Activated CD4-positive, alpha-beta T cell treated with anti-CD3 and anti-CD28 coated beads, Interleukin-2, amount 50 U/mL, for 24 hours (primary cell): ENCODE data around the gene IFT81.
"Not testable (repeated sequence)": the region's sequence is repeated elsewhere in the genome, so short reads cannot be mapped to it uniquely, and the experiment has no call there.

Experiments
- DNase-seq, 2 donors: peaks; one replicate each; pipeline ENCODE4 v3.0.0-alpha.2; 2020; ENCODE audit warnings: low read depth in 1 of 2, low spot score in 1 of 2

Gene IFT81

DNA sequence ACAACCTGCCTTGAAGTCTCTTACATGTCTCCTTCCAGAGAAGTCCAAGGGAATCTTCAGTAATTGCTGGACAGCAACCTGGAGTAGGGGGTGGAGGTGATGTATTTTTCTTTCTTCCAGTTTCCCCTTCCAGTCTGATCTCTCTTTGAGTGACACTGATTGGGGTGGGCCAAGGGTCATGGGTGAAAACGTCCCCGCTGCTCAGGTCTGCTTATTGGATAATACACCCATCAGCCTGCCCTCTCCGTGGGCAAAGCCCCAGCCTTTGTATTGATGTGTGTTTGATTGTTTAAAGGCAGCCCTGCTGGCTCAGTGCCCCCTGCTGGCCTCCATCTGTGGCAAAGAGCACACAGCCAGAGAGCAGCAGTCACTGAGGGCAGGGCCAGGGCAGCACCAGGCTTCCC is 121.2 kb downstream of the IFT81 start:
- peak; percentile 9 to 15 for DNase-seq

DNA sequence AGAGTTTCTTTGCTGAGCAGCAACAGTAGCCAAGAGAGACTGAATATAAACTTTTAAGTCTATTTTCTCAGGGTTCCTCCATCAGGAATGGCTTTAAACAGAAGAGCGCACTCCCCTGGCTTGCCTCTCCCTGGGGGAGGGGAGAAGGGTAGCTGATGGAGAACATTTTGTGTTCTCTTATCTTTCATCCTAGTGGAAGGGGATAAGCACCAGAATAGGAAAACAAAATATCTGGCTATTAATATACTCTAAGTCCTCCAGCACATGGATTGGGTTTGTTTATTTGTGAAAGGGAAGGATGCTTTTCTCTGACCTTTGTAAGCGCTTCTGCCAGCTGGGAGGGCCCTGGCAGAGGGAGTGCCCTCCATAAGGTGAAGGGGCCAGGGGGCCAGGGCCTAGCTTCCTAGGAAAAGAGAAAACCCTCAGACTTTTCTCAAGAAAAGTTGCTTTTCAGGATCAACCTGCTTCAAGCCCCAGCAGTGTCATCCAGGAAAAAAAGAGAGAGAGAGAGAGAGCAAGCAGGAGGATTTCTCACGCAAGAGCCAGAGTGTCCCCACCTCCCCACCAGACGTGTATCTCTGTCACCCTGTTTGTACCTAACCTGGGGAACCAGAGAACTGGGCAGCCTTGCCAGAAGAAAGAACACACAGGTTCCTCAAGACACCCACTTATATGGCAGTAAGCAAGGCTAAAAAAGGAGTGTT is 122.6 kb downstream of the IFT81 start:
- no peak for DNase-seq

DNA sequence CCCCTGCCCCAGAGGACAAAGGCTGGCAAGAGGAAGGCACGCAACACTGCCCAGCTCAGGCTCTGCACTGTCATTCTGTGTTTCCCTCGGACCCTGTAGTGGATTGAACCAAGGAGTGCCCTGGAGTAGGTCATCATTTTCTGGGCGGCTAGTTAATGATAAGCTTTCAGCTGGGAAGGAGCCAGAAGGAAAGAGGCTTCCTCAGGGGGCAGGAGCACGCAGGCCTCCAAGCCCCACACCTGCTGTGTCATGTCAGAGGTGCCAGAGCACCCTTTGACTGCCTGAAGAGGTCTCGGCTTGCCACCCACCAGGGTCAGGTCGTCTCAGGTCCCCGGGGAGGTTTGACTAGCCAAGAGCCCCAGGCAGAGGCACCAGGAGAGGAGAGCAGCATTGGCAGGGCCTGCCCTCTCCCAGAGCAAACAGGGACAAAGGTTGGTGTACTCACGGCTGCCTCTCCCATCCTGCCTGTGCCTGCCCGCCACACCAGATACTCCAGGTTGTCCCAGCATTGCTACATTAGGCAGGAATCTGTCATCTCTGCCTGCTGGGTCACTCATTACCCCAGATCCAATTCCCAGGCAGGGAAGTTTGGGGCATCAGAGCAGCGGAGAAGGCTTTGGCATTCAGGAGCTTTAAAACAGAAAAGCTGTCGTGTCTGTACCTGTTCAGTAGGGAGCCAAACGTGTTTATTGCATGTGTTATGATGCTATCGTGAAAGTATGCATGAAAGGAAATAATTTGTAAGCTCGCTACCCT is 123.4 kb downstream of the IFT81 start:
- no peak for DNase-seq

DNA sequence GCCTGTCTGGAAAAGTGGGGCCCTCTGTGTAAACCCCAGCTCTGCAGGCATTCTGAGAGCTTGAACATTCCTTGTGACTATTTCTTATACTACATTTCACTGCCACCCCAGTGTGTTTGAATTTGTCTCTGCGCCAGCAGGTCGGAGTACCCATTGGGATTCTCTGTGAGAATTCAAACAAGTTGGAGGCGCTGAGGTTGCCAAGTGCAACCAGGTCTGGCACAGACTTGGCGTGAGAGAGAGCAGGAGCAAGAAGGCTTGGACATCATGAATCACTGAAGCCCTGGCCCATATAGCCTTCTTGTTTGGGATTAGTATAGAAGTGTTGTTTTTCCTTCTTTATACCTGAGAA is 123.9 kb downstream of the IFT81 start:
- no peak for DNase-seq

DNA sequence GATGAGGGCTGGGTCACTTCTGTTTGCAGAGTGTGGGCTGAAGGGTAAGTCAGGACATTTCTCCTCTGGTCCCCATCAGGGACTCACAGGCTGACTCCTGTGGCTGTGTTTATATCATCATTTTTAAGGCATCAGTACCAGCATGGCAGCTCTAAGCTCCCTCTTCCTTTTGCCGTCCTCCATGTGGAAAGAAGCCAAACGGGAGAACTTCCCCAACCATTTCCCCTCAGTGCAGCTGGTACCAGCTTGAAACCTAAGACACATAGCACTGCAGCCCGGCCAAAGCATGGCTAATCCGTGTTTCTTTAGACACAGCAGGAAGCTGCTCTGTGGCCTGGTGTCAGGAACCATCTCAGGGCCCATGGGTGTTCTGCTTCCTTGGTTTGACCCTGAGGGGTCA is 124.9 kb downstream of the IFT81 start:
- DNase-seq, result no peak

DNA sequence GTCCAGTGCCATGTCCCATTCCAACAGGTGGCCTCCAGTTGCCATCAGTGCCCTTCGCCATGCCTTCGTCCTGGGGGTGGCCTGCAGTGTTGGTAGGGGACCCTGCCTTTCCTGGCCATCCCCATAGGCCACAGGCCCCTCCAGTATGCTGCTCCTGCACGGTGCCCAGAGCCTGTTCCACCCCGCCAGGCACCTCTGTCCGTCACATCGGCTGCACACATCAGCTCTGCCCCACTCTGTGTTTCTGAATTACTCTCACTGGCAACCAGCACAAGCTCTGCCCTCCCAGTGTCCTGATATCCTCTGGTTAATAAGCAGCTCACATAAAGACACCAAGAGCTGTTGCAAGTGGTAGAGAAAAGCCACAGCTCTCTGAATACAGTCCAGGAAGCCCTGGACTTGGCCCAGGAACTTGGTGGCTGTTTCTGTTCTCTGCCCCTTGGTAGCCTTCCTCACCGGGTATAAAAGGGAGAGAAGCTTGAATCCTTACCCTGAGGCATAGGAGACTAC is 125.6 kb downstream of the IFT81 start:
- no peak for DNase-seq

DNA sequence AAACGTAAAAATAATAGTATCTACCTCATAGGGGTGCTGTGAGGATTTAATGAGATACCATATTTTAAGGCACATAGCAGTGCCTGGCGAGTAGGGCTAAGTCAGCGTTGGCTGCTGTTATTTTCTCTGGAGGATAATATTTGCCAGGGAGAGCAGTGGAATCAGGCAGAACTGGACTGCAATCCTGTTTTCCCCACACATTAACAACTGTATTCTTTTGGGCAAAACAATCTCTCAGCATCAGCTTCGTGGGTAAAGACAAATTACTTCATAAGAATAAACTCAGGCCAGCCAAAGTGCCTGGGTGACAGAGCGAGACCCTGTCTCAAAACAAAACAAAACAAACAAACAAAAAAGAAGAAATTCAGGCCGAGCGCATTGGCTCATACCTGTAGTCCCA is 127.2 kb downstream of the IFT81 start:
- DNase-seq, result no peak

DNA sequence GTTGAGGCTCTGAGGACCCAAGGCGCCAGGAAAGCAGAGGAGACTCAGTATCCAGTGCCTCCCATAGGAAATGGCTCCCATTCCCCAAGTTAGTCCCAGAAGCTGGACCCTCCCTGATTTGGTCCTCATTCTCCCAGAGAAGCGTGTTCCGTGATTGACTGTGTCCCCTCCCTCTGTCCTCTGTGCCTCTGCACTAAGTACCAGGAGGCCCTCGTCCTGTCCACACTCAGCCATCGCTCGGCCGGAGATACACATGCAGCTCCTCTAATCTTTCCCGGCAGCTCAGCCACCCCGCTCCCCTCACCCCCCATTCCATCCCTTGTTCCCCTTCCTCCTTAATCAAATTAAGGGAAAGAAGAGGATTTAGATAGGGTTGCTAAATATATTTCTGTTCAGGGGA is 128.6 kb downstream of the IFT81 start:
- DNase-seq, result no peak

DNA sequence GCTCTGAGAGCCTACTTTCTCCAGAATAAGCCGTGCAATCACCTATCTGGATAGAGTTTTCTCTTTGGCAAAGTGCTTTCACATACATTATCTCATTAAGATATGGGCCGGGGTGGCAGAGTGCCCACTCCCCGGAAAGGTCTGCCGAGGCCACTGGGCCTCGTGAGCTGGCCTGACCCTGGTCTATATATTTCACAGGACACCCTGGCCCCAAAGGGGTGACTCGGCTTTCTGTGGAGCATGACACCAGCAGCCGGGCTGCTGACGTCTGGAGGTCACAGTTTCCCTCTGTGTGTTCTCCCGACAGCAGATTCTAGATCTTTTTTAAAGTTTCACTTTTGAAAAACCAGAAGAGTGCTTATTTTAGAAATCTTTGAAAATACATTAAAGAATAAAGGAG is 129.0 kb downstream of the IFT81 start:
- no peak for DNase-seq

DNA sequence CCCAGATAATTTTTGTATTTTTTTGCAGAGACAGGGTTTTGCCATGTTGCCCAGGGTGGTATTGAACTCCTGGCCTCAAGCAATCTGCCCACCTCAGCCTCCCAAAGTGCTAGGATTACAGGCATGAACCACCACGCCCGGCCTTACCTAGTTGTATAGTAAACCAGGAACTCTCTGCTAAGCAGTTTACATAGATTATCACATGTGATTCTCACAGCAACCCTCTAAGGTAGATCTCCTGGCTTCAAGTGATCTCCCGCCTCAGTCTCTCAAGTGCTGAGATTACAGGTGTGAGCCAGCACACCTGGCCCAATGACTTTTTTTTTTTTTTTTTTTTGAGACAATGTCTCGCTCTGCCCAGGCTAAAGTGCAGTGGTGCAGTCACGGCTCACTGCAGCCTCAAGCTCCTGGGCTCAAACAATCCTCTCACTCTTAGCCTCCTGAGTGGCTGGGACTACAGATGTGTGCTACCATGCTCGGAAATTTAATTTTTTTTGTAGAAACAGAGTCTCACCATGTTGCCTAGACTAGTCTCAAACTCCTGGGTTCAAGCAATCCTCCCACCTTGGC is 130.9 kb downstream of the IFT81 start:
- DNase-seq, result no peak

DNA sequence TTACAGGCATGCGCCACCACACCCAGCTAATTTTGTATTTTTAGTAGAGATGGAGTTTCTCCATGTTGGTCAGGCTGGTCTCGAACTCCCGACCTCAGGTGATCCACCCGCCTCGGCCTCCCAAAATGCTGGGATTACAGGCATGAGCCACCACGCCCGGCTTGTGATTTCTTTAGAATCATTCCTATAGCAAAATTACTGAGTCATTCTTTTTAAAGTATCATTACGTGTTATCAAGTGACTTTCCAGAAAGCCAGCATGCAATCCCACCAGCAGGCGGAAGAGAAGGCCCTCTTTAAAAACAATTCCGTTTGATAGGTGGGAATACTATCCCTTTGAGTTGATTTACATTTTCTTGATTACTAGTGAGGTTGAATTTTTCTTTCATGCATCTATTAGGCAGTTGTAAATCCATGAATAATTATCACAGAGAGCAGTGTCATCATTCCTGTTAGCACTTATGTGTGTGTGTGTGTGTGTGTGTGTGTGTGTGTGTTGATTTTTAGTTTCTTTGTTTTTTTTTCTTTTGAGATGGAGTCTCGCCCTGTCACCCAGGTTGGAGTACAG is 131.8 kb downstream of the IFT81 start:
- not testable (repeated sequence) for DNase-seq

DNA sequence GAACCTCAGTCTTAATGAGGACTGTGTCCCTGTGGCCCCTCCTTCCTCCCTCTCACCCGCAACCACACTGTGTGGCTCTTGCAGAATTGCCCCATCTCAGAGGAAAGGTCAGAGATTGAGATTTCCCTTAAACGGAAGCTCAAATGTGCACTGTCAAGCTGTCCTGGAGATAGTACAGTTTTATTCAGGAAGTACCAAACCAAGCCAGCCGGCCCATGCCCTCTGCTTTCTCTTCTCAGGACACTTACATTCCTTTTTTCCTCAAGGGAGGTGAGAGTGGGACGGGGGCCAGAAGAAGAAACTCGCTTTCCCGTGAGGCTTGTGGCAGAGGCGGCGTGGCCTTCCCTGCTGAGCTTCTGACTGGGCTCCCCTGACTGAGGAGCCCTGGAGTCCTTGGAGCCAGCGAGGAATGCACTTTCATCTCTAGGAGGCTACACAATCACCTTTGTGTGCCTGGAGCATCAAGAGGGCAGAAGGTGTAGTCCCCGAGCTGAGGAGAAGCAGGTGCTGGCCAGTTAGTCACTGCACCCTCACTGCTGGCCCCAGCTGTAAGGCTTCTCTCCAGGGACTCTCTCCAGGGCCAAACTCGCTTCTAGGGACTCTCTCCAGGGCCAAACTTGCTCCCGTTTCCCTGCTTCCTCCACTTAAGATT is 132.7 kb downstream of the IFT81 start:
- no peak for DNase-seq

DNA sequence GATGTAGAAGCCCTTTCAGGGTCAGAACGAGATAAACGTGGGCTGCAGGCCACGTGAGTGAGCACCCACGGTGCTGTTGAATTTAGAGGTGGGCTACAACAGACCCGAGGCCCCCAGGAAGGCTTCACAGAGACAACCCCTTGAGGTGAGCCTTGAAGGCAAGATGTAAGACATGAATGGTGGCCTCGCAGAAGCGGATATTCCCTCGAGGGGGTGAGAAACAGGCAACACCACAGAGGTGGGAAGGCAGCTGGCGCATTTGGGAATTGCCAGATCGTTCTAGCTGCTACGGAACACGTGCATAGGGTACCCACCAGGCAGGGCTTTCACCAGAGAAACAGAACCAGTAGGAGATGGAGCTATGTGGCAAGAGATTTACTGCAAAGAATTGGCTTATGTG is 134.3 kb downstream of the IFT81 start:
- DNase-seq, result no peak

DNA sequence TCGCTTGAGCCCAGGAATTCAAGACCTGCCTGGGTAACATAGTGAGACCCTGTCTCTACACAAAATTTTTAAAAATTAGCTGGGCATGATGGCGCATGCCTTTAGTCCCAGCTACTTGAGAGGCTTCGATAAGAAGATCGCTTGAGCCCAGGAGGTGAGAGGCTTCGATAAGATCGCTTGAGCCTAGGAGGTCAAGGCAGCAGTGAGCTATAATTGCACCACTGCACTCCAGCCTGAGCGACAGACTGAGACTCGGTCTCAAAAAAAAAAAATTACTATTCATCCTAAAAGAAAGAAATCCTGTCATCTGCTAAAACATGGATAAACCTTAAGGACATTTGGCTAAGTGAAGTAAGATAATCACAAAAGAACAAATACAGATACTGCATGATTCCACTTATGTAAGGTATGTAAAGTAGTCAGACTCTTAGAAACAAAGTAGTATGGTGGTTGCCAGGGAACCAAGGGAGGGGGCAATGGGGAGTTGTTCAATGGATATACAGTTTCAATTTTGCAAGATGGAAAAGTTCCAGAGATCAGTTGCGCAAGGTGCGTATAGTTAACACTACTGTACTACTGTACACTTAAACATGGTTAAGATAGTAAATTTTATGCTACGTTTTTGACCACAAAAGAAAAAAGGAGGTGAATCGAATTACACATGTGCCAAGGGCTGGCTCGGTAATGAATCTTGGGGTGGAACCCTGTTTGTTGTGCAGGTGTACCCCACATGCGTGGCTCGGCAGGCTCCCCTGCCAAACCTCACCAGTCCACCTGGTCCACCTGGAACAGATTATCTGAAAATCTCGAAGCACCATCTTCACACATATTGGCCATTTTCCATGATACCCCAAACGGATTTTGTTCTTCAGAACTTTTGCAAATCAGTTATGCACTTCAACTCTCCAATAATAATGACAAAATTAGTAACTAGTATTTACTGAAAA is 138.6 kb downstream of the IFT81 start:
- DNase-seq, result no peak

DNA sequence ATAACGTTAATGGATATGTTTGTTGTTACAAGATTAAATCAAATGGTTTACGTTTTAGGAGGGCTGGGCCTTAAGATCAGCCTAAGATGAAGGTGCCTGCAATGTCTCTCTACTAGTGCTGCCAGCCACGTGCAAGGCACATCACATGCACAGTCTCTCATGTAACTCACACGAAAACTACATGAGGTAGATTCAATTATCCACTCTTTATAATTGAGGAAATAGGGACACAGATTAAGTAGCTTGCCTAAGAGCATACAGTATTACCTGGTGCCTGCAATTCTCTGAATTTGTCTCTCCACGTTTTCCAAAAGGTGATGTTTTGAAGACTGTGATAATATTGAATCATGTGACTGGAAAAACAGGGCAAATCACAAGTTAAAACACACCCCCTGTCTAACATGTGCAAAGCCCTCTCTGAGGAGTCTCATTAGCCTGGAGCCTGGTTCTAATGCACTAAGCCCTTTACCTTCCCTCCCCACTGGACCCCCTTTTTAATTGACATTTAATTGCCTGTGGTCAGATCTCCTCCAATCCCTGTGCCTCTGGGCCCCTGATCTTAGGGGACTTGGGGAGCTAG is 142.3 kb downstream of the IFT81 start:
- DNase-seq, result no peak

DNA sequence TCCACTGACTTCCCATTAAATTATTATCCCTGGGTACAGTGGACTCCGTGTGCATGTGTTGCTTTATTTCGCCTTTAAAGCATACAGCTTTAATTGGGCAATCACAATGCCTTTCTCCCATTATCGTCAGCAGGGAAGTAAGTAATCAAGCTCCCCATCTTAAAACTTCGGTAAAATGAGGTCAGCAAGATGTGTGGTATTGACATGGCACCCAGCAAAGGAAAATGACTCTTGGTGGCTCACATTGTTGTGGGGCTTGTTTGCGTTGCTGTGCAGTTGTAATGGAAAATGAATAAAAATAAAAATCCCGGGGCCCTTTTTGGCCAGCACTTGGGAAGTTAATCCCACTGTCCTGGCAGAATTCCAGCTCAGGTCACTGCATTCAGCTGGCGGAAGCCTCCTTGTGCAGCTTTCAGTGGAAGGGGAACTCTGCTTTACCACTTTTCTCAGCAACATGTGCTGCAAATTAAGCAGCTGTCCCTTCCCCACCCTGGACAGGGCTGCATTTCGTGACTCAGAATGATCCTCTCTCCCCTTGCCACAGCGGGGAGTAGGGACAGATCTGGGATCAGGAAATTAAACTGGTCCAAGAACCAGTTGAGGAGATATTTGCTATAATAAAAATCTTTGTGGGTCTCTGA is 142.9 kb downstream of the IFT81 start:
- DNase-seq, result no peak
